H1 (cell line): ENCODE results near the gene UNK. TPM values are rescaled to one million over a fixed set of nuclear protein-coding genes. Genes with fewer than 3 reads are reported as not detected.

Experiments
- CTCF ChIA-PET: fragments of 300-600 bp; sonication (Branson Sonifier 250); formaldehyde crosslinking; loops from one replicate; lab custom pipeline; 2021; ENCODE audit not compliant: partially characterized antibody; lab: Charles Lee
- POLR2A ChIA-PET: fragments of 300-600 bp; sonication (Branson Sonifier 250); formaldehyde crosslinking; loops from one replicate; lab custom pipeline; 2021; ENCODE audit warnings: inconsistent platforms; ENCODE audit not compliant: partially characterized antibody; lab: Charles Lee
- DNase-seq, 2 experiments: peaks; one replicate each; pipeline versions ENCODE4 v3.0.0 to v3.0.0-alpha.2; 2010 to 2022; ENCODE audit warnings: low spot score in 2 of 2, low read depth in 1 of 2, mixed read lengths in 1 of 2
- FAIRE-seq: peaks from 2 replicates; lab custom pipeline; 2011; peaks lifted over from hg19 to GRCh38; lab: Jason Lieb, UNC
- H2AFZ ChIP-seq: 2 replicates; pipeline ENCODE4 v1.8.1; 2012; ENCODE audit warnings: low read length, inconsistent platforms
- H2AK5ac ChIP-seq: 2 replicates; pipeline ENCODE4 v1.6.1; 2013; ENCODE audit warnings: low read depth, low read length
- H2BK120ac ChIP-seq: replicated peaks from 2 replicates; pipeline ENCODE3; 2013; ENCODE audit warnings: low read depth, low read length, inconsistent platforms
- H2BK12ac ChIP-seq: 2 replicates; pipeline ENCODE4 v1.6.1; 2013; ENCODE audit warnings: low read depth, low read length
- H2BK15ac ChIP-seq: 2 replicates; pipeline ENCODE4 v1.6.1; 2013; ENCODE audit warnings: low read length
- H2BK20ac ChIP-seq: 2 replicates; pipeline ENCODE4 v1.6.1; 2013; ENCODE audit warnings: low read length
- H2BK5ac ChIP-seq: 2 replicates; pipeline ENCODE4 v1.6.1; 2013; ENCODE audit warnings: low read depth, low read length
- H3K14ac ChIP-seq: 2 replicates; pipeline ENCODE4 v1.6.1; 2013; ENCODE audit warnings: inconsistent platforms; ENCODE audit not compliant: insufficient read length
- H3K18ac ChIP-seq: 2 replicates; pipeline ENCODE4 v1.6.1; 2013; ENCODE audit warnings: low read length; ENCODE audit errors: extremely low read depth
- H3K23ac ChIP-seq: 2 replicates; pipeline ENCODE4 v1.6.1; 2013; ENCODE audit warnings: inconsistent platforms; ENCODE audit not compliant: insufficient read length
- H3K23me2 ChIP-seq: 2 replicates; pipeline ENCODE4 v1.6.1; 2013; ENCODE audit warnings: low read depth, low read length
- H3K27ac ChIP-seq: 2 replicates; pipeline ENCODE4 v1.6.1; 2011; ENCODE audit warnings: low read depth, low read length, inconsistent platforms
- H3K27me3 ChIP-seq, 4 experiments: replicated peaks in 1 of 4; 1 replicate in 1 of 4; 2 replicates in 3 of 4; pipeline versions ENCODE4 v1.6.1 to v1.8.1; 2011 to 2013; ENCODE audit warnings: low read length in 3 of 4, mild to moderate bottlenecking in 3 of 4, inconsistent platforms in 2 of 4, mixed read lengths in 2 of 4, moderate library complexity in 1 of 4; ENCODE audit not compliant: control insufficient read depth in 3 of 4, insufficient read depth in 3 of 4; ENCODE audit errors: extremely low read depth in 1 of 4
- H3K36me3 ChIP-seq, 4 experiments: 2 replicates each; pipeline versions ENCODE4 v1.6.1 to v1.8.1; 2011 to 2013; ENCODE audit warnings: mild to moderate bottlenecking in 4 of 4, low read length in 3 of 4, moderate library complexity in 2 of 4, control low read depth in 1 of 4, inconsistent platforms in 1 of 4; ENCODE audit not compliant: insufficient read depth in 4 of 4, control insufficient read depth in 2 of 4
- H3K4ac ChIP-seq: replicated peaks from 2 replicates; pipeline ENCODE3; 2013; ENCODE audit warnings: low read length, low read depth, mixed read lengths, inconsistent platforms; ENCODE audit not compliant: insufficient read length
- H3K4me1 ChIP-seq, 4 experiments: replicated peaks in 1 of 4; 1 replicate in 1 of 4; 2 replicates in 3 of 4; pipeline versions ENCODE4 v1.6.1 to v1.8.1; 2011 to 2013; ENCODE audit warnings: low read length in 3 of 4, inconsistent platforms in 2 of 4, mixed read lengths in 1 of 4; ENCODE audit not compliant: insufficient read depth in 4 of 4, control insufficient read depth in 3 of 4
- H3K4me2 ChIP-seq, 2 experiments: 2 replicates each; pipeline versions ENCODE4 v1.6.1 to v1.8.1; 2011 to 2013; ENCODE audit warnings: low read depth in 2 of 2, low read length in 2 of 2, control low read depth in 1 of 2, inconsistent platforms in 1 of 2, mild to moderate bottlenecking in 1 of 2; ENCODE audit not compliant: insufficient read depth in 1 of 2
- H3K4me3 ChIP-seq, 4 experiments: fragments of 200-600, 300-600 bp in 1 of 4; sonication (generic), shearing (Covaris generic), sonication (Bioruptor Twin) in 1 of 4; 2 replicates each; pipeline versions ENCODE4 v1.5.1 to v1.8.1; 2011 to 2016; ENCODE audit warnings: low read length in 4 of 4, low read depth in 3 of 4, control low read depth in 2 of 4, inconsistent platforms in 2 of 4, mild to moderate bottlenecking in 2 of 4, mixed read lengths in 1 of 4, moderate library complexity in 1 of 4; ENCODE audit not compliant: insufficient read depth in 2 of 4; ENCODE audit errors: extremely low read depth in 1 of 4
- H3K56ac ChIP-seq: replicated peaks from 2 replicates; pipeline ENCODE3; 2013; ENCODE audit warnings: low read depth, mild to moderate bottlenecking, mixed read lengths, low read length, inconsistent platforms; ENCODE audit not compliant: insufficient read length
- H3K79me1 ChIP-seq: 2 replicates; pipeline ENCODE4 v1.6.1; 2013; ENCODE audit warnings: low read depth, low read length, control low read depth
- H3K79me2 ChIP-seq, 2 experiments: 2 replicates each; pipeline versions ENCODE4 v1.6.1 to v1.8.1; 2012 to 2013; ENCODE audit warnings: low read length in 2 of 2, mild to moderate bottlenecking in 2 of 2, inconsistent platforms in 1 of 2; ENCODE audit not compliant: insufficient read depth in 2 of 2, control insufficient read depth in 1 of 2
- H3K9ac ChIP-seq, 4 experiments: replicated peaks in 1 of 4; 1 replicate in 1 of 4; 2 replicates in 3 of 4; pipeline versions ENCODE4 v1.6.1 to v1.8.1; 2011 to 2013; ENCODE audit warnings: low read depth in 3 of 4, low read length in 3 of 4, control low read depth in 2 of 4, mild to moderate bottlenecking in 2 of 4, moderate library complexity in 2 of 4, inconsistent platforms in 1 of 4; ENCODE audit errors: extremely low read depth in 1 of 4
- H3K9me3 ChIP-seq, 2 experiments: 2 replicates each; pipeline versions ENCODE4 v1.6.1 to v1.8.1; 2012 to 2013; ENCODE audit warnings: mild to moderate bottlenecking in 2 of 2, moderate library complexity in 2 of 2, control low read depth in 1 of 2, inconsistent platforms in 1 of 2, low read depth in 1 of 2, low read length in 1 of 2, mixed read lengths in 1 of 2; ENCODE audit not compliant: insufficient read depth in 2 of 2
- H4K20me1 ChIP-seq, 2 experiments: replicated peaks in 1 of 2; 2 replicates each; pipeline versions ENCODE3 to v1.8.1; 2011 to 2013; ENCODE audit warnings: inconsistent platforms in 2 of 2, low read length in 2 of 2, mild to moderate bottlenecking in 1 of 2; ENCODE audit not compliant: insufficient read depth in 2 of 2, control insufficient read depth in 1 of 2
- H4K5ac ChIP-seq: 2 replicates; pipeline ENCODE4 v1.6.1; 2013; ENCODE audit warnings: low read length, low read depth, mixed read lengths, inconsistent platforms; ENCODE audit not compliant: insufficient read length
- H4K8ac ChIP-seq: 2 replicates; pipeline ENCODE4 v1.8.0; 2013; ENCODE audit warnings: mild to moderate bottlenecking, moderate library complexity, low read length, inconsistent platforms; ENCODE audit not compliant: insufficient read depth; ENCODE audit errors: extremely low read depth
- H4K91ac ChIP-seq: replicated peaks from 2 replicates; pipeline ENCODE3; 2013; ENCODE audit warnings: low read length, mixed read lengths, inconsistent platforms; ENCODE audit not compliant: insufficient read length
- BRCA1 ChIP-seq: IDR thresholded peaks from 2 replicates; pipeline ENCODE4 v1.6.1; 2012; ENCODE audit warnings: low read depth, low read length, improper control_type of control experiment
- CHD1 ChIP-seq: IDR thresholded peaks from 2 replicates; pipeline ENCODE4 v1.6.1; 2012; ENCODE audit warnings: low read depth, low read length, improper control_type of control experiment
- JUND ChIP-seq: IDR thresholded peaks from 2 replicates; pipeline ENCODE4 v1.6.1; 2011; ENCODE audit warnings: mild to moderate bottlenecking, improper control_type of control experiment, low read length
- POLR2A ChIP-seq, 2 experiments: IDR thresholded peaks; 1 replicate in 1 of 2; 2 replicates in 1 of 2; pipeline ENCODE4 v1.6.1; 2011; ENCODE audit warnings: low read depth in 2 of 2, low read length in 2 of 2, mild to moderate bottlenecking in 2 of 2; ENCODE audit errors: control extremely low read depth in 1 of 2
- POLR2AphosphoS5 ChIP-seq: IDR thresholded peaks from 2 replicates; pipeline ENCODE4 v1.6.1; 2011; ENCODE audit warnings: low read depth, low read length
- SAP30 ChIP-seq: fragments of 300-600 bp; sonication (generic); IDR thresholded peaks from 2 replicates; pipeline ENCODE4 v1.7.1; 2012; ENCODE audit warnings: low read length, moderate library complexity, mild to moderate bottlenecking, inconsistent platforms; ENCODE audit not compliant: insufficient read depth, insufficient replicate concordance
- SP1 ChIP-seq: IDR thresholded peaks from 2 replicates; pipeline ENCODE4 v1.6.1; 2011; ENCODE audit warnings: low read depth, low read length
- WGBS, 2 experiments: shearing (Covaris generic) in 1 of 2; methylation state at CpG; one replicate each; pipeline versions ENCODE4 v1.1.6 to v1.1.7; 2013 to 2015; ENCODE audit warnings: low lambda C conversion rate in 2 of 2, mixed read lengths in 2 of 2, inconsistent platforms in 1 of 2, low coverage in 1 of 2, missing lambda C conversion rate in 1 of 2; ENCODE audit not compliant: insufficient replicate concordance in 2 of 2, insufficient coverage in 1 of 2, insufficient read length in 1 of 2; ENCODE audit errors: extremely low coverage in 1 of 2, missing lambda C conversion rate in 1 of 2; 5-methylcytosine and 5-hydroxymethylcytosine counted together
- polyA plus RNA-seq, 7 experiments: library from polyadenylated mRNA; depleted of rRNA in 3 of 7; stranded (reverse) in 5 of 7; unstranded in 2 of 7; fragments of >200 nt in 5 of 7; fragments of 200-250 nt in 2 of 7; gene quantifications; 1 replicate in 5 of 7; 2 replicates in 1 of 7; 4 replicates in 1 of 7; pipeline versions ENCODE4 v1.2.1 to v1.2.3, GENCODE V29; 2011 to 2013; ENCODE audit warnings: missing spikeins in 2 of 7, mixed read lengths in 2 of 7
- total RNA-seq: library from RNA; stranded (reverse); fragmentation: NEBNext Ultra II Directional; extraction: Animal tissue kit (Norgen Biotek cat#: 25700); gene quantifications from 2 replicates; pipeline ENCODE4 v1.2.1, GENCODE V29; 2021
- TF ChIP-seq, protein P1 (sequence below): IDR thresholded peaks from 2 replicates; pipeline ENCODE4 v1.6.1; 2012; ENCODE audit warnings: inconsistent platforms

The UNK gene
- total and polyA plus RNA-seq, 2 of the 8 experiments (the other 6 are each of a cell fraction or from before 2014, with no cell fraction given): 24.2 to 33.3 TPM

DNA sequence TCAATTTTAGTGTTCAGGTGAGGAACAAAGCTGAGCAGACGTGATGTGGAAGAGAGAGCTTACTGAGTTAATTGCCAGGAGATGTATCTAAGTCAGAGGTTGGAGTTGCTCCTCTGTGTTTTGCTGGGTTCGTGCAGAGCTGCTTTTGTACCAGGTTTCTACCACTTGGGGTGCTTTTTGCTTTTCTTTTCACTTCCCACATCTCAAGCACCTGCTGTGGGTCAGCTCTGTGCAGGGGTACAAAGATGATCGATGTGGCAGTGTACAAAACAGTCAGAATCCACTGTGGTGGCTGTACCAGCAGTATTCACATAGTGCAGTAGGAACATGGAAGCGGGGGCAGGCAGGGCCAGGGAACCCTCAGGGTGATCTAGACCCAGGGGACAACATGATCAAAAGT is 14.8 kb downstream of the UNK start:
- H4K5ac ChIP-seq: no peak overlapping the region
- H4K91ac ChIP-seq: no peak overlapping the region
- no peak overlapping the region for H2BK20ac ChIP-seq
- TF ChIP-seq SP1 (no peak), JUND (no peak), BRCA1 (no peak), POLR2AphosphoS5 (no peak), CHD1 (no peak), POLR2A (IDR thresholded peaks at IDR 0.05; ENCODE audit: control extremely low read depth in 1 of 2, low read depth in 2 of 2, low read length in 2 of 2) (no peak), SAP30 (no peak)
- TF ChIP-seq, protein P1, sequence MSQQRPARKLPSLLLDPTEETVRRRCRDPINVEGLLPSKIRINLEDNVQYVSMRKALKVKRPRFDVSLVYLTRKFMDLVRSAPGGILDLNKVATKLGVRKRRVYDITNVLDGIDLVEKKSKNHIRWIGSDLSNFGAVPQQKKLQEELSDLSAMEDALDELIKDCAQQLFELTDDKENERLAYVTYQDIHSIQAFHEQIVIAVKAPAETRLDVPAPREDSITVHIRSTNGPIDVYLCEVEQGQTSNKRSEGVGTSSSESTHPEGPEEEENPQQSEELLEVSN: no peak
- TF ChIP-seq, all 59 proteins: peak for 0
- Histone ChIP-seq H2BK12ac (no peak overlapping the region), H3K23ac (no peak overlapping the region), H2BK15ac (no peak overlapping the region), H3K56ac (no peak overlapping the region), H3K4me3 (no peak overlapping the region), H3K4me1 (no peaks in the 10 kb centered on the region), H3K36me3 (peaks cover 2 to 19% (median 10%) of the 10 kb centered on the region in 4 experiments; a peak in 6 of 8 replicates), H3K79me2 (peaks cover 0 to 35% of the 10 kb centered on the region in 2 experiments; a peak in 2 of 4 replicates), H3K4ac (no peak overlapping the region), H3K4me2 (no peak overlapping the region), H3K79me1 (peaks cover 12% of the 10 kb centered on the region), H2AFZ (no peak overlapping the region), H3K9ac (no peak overlapping the region), H2BK120ac (no peak overlapping the region), H2AK5ac (no peak overlapping the region), H4K20me1 (peaks cover 0 to 18% of the 10 kb centered on the region in 2 experiments), H3K27me3 (no peaks in the 10 kb centered on the region), H3K9me3 (no peaks in the 10 kb centered on the region), H3K23me2 (no peaks in the 10 kb centered on the region), H4K8ac (no peak overlapping the region), H2BK5ac (no peak overlapping the region; the same call in 1 of the 2 replicates), H3K27ac (no peak overlapping the region), H3K14ac (no peak overlapping the region), H3K18ac (no peak overlapping the region)
- 92% methylated on average over 4 of the region's 4 CpGs; no CpG with 5 or more reads in 1 of the 2 experiments for WGBS, 2 experiments
- CTCF ChIA-PET: interaction anchor here (1.0 to 2.9 kb wide), 7 partner anchors 8 to 31 kb away, joined by 3 to 12 read pairs (median 3); no protein-coding TSS in a partner anchor
- POLR2A ChIA-PET: interaction anchor here (0.6 to 5.1 kb wide), 8 partner anchors 14 to 704 kb away, joined by 3 to 34 read pairs (median 4); partner anchors contain the start of gene UNK
- no peak for FAIRE-seq
- DNase-seq: no peak
